ENCODE data around the gene AKR1C3.
"Not testable (repeated sequence)": the region's sequence is repeated elsewhere in the genome, so short reads cannot be mapped to it uniquely, and the experiment has no call there.

The AKR1C3 gene

GRCh38 chr10:5105626-5106025, 11.4 kb downstream of the AKR1C3 start:
- FAIRE-seq (no peak), DNase-seq (ENCODE audit: insufficient read length, low spot score) (no peak)
- no peak for TF ChIP-seq CTCF (IDR thresholded peaks at IDR 0.05; ENCODE audit: insufficient read depth, missing control alignments)

DNA sequence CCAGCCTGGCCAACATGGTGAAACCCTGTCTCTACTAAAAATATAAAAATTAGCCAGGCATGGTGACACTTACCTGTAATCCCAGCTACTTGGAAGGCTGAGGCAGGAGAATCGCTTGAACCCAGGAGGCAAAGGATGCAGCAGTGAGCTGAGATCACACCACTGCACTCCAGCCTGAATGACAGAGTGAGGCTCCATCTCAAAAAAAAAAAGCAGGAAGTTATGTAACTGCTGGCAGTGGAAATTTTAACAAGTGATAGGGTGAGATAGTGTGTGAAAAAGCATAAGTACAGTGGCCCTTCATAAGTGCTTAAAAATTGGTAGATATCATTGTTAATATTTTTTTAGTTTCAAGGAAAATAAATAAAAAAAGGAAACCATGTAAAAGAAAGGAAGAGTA, 12.3 kb downstream of the AKR1C3 start:
- no peak for DNase-seq (ENCODE audit: insufficient read length, low spot score)
- no peak for TF ChIP-seq CTCF (IDR thresholded peaks at IDR 0.05; ENCODE audit: insufficient read depth, missing control alignments)
- no peak for FAIRE-seq

- no peak for FAIRE-seq
- TF ChIP-seq CTCF (IDR thresholded peaks at IDR 0.05; ENCODE audit: insufficient read depth, missing control alignments): no peak
- no peak for DNase-seq (ENCODE audit: insufficient read length, low spot score)
These were observed 13.8 kb downstream of the AKR1C3 start for GRCh38 chr10:5107860-5108526.

GRCh38 chr10:5108658-5109416, 14.6 kb downstream of the AKR1C3 start:
- DNase-seq (ENCODE audit: insufficient read length, low spot score): no peak
- no peak for TF ChIP-seq CTCF (IDR thresholded peaks at IDR 0.05; ENCODE audit: insufficient read depth, missing control alignments)
- FAIRE-seq: no peak

- not testable (repeated sequence) for FAIRE-seq; DNase-seq (ENCODE audit: insufficient read length, low spot score)
These were observed 15.6 kb downstream of the AKR1C3 start for GRCh38 chr10:5109861-5110260.

- DNase-seq (ENCODE audit: insufficient read length, low spot score): no peak
- no peak for FAIRE-seq
- no peak for TF ChIP-seq CTCF (IDR thresholded peaks at IDR 0.05; ENCODE audit: insufficient read depth, missing control alignments)
These were observed 22.4 kb downstream of the AKR1C3 start for GRCh38 chr10:5116621-5117020.

- TF ChIP-seq CTCF (IDR thresholded peaks at IDR 0.05; ENCODE audit: insufficient read depth, missing control alignments): no peak
- FAIRE-seq: no peak
- DNase-seq (ENCODE audit: insufficient read length, low spot score): no peak
These were observed 22.8 kb downstream of the AKR1C3 start for GRCh38 chr10:5117026-5117425.

DNA sequence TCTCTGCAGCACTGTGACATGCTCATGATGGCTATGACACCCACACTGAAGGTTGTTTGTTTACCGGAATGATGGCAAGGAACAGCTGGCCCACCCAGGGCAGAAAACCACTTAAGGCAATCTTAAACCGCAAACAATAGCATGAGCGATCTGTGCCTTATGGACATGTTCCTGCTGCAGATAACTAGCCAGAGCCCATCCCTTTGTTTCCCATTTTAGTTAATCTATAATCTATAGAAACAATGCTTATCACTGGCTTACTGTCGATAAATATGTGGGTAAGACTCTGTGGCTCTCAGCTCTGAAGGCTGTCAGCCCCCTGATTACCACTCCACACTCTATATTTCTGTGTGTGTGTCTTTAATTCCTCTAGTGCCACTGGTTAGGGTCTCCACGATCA, 25.8 kb downstream of the AKR1C3 start:
- FAIRE-seq; DNase-seq (ENCODE audit: insufficient read length, low spot score): not testable (repeated sequence)

Data from D721Med (cell line).